ENCODE measurements around the gene FNIP2.

DNA sequence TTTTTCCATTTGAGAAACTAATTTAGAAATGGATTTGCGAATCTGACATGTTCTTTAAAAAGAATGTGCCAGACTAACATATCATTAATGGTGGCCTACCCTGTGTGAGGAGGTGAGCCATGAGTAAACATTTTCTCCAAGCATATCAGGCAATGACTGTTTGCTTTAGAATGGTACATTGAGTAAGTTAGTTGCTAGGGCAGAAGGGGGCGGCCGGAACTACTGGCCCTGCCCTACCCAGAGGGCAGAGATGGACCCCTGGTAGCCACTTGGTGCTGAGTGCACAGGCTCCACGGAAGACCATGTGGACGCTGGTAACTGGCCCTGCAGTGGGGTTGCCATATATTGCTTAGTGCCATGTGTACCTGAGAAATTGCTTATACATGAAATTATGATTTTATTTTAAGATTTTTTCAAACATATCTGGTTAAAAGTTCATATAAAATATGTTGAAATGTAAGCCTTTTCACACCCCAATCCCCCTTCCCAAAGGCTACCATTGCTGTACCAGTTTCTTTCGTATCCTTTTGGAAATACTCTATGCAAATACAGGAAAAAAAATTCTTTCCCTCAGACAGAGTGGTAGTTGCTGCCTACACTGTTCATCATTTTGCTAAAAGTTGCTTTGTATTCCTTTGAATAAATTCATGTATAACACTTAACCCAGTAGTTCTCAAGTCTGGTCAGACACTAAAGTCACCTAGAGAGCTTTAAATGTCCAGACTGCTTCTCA is 8.8 kb downstream of the FNIP2 start:
- no peak for TF ChIP-seq POLR2A (IDR thresholded peaks at IDR 0.05)
- TF ChIP-seq, protein P1, sequence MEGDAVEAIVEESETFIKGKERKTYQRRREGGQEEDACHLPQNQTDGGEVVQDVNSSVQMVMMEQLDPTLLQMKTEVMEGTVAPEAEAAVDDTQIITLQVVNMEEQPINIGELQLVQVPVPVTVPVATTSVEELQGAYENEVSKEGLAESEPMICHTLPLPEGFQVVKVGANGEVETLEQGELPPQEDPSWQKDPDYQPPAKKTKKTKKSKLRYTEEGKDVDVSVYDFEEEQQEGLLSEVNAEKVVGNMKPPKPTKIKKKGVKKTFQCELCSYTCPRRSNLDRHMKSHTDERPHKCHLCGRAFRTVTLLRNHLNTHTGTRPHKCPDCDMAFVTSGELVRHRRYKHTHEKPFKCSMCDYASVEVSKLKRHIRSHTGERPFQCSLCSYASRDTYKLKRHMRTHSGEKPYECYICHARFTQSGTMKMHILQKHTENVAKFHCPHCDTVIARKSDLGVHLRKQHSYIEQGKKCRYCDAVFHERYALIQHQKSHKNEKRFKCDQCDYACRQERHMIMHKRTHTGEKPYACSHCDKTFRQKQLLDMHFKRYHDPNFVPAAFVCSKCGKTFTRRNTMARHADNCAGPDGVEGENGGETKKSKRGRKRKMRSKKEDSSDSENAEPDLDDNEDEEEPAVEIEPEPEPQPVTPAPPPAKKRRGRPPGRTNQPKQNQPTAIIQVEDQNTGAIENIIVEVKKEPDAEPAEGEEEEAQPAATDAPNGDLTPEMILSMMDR (IDR thresholded peaks at IDR 0.05), result no peak
